Ectodermal cell (in vitro differentiated cells): ENCODE data around the gene TWNK.
"Not testable (repeated sequence)": the region's sequence is repeated elsewhere in the genome, so short reads cannot be mapped to it uniquely, and the experiment has no call there.

Experiments used
- H3K27ac ChIP-seq: 2 replicates; pipeline ENCODE4 v1.7.0; 2013; ENCODE audit warnings: mild to moderate bottlenecking, low read depth, low read length; ENCODE audit not compliant: insufficient read depth, poor library complexity, severe bottlenecking
- H3K27me3 ChIP-seq: 2 replicates; pipeline ENCODE4 v1.7.0; 2013; ENCODE audit warnings: mild to moderate bottlenecking, low read length; ENCODE audit not compliant: insufficient read depth, control insufficient read depth, poor library complexity, severe bottlenecking
- H3K36me3 ChIP-seq: one replicate; pipeline ENCODE4 v1.7.0; 2013; ENCODE audit warnings: low read length; ENCODE audit not compliant: control insufficient read depth, insufficient read depth
- H3K4me1 ChIP-seq: one replicate; pipeline ENCODE4 v1.7.0; 2013; ENCODE audit warnings: low read length; ENCODE audit not compliant: control insufficient read depth, insufficient read depth
- H3K4me3 ChIP-seq: 2 replicates; pipeline ENCODE4 v1.7.0; 2013; ENCODE audit warnings: low read depth, low read length, control low read depth; ENCODE audit not compliant: insufficient read depth
- H3K9me3 ChIP-seq: 2 replicates; pipeline ENCODE4 v1.7.0; 2013; ENCODE audit warnings: mild to moderate bottlenecking, low read length, moderate library complexity; ENCODE audit not compliant: control insufficient read depth
- WGBS, 2 experiments: methylation state at CpG; one replicate each; pipeline ENCODE4 v1.1.7; 2013; ENCODE audit warnings: missing lambda C conversion rate in 2 of 2; 5-methylcytosine and 5-hydroxymethylcytosine counted together

TWNK gene

GRCh38 chr10:101030496-101031127 is 43.3 kb downstream of the TWNK start:
- Histone ChIP-seq H3K4me3 (peak overlapping the region; percentile 34), H3K4me1 (peaks cover 47% of the 10 kb centered on the region), H3K27ac (no peak overlapping the region), H3K9me3 (no peaks in the 10 kb centered on the region), H3K36me3 (no peaks in the 10 kb centered on the region), H3K27me3 (peaks cover 67% of the 10 kb centered on the region)
- WGBS, 2 experiments: 10 to 11% methylated on average over 25 of the region's 25 CpGs

GRCh38 chr10:101031128-101031795 is 43.9 kb downstream of the TWNK start, which contains the start of the genes PDZD7 and SFXN3:
TSS of gene PDZD7 (minus strand) at chr10:101031129. CDS start at chr10:101030219, 910 bp downstream.
TSS of gene SFXN3 (plus strand) at chr10:101031234. CDS start at chr10:101034695, 3,461 bp downstream.
- Histone ChIP-seq H3K9me3 (no peaks in the 10 kb centered on the region), H3K27me3 (peaks cover 74% of the 10 kb centered on the region), H3K27ac (no peak within 1 kb of the TSS)

GRCh38 chr10:101031796-101032636 is 44.7 kb downstream of the TWNK start:
- WGBS, 2 experiments: 2% methylated on average over 47 of the region's 47 CpGs
- Histone ChIP-seq H3K27me3 (peaks cover 80% of the 10 kb centered on the region), H3K36me3 (no peaks in the 10 kb centered on the region), H3K4me1 (peaks cover 44% of the 10 kb centered on the region), H3K4me3 (peak overlapping the region; percentile 34), H3K27ac (no peak overlapping the region), H3K9me3 (no peaks in the 10 kb centered on the region)

More at GRCh38 chr10:101031128-101031795, 43.9 kb downstream of the TWNK start, which contains the start of the genes PDZD7 and SFXN3:
- peaks cover 47% of the 10 kb centered on the region for H3K4me1 ChIP-seq
- H3K36me3 ChIP-seq: no peaks in the 10 kb centered on the region
- 1 to 2% methylated on average over 38 of the region's 38 CpGs for WGBS, 2 experiments
- H3K4me3 ChIP-seq: peak within 1 kb of the TSS; percentile 34

- peaks cover 85% of the 10 kb centered on the region for H3K27me3 ChIP-seq
- H3K9me3 ChIP-seq: no peaks in the 10 kb centered on the region
- H3K4me3 ChIP-seq: peak overlapping the region; percentile 34
- peaks cover 44% of the 10 kb centered on the region for H3K4me1 ChIP-seq
- H3K27ac ChIP-seq: no peak overlapping the region
- WGBS, 2 experiments: 32 to 38% methylated on average over 6 of the region's 6 CpGs
- H3K36me3 ChIP-seq: no peaks in the 10 kb centered on the region
These were observed 45.4 kb downstream of the TWNK start for GRCh38 chr10:101032637-101033224.

GRCh38 chr10:101033276-101033675 is 45.9 kb downstream of the TWNK start:
- H3K36me3 ChIP-seq: no peaks in the 10 kb centered on the region
- H3K9me3 ChIP-seq: no peaks in the 10 kb centered on the region
- peaks cover 44% of the 10 kb centered on the region for H3K4me1 ChIP-seq
- H3K27me3 ChIP-seq: peaks cover 89% of the 10 kb centered on the region
- no peak overlapping the region for H3K4me3 ChIP-seq
- 33 to 63% methylated on average over 1 of the region's 3 CpGs for WGBS, 2 experiments
- no peak overlapping the region for H3K27ac ChIP-seq

- peaks cover 35% of the 10 kb centered on the region for H3K4me1 ChIP-seq
- not testable (repeated sequence) for H3K9me3 ChIP-seq, H3K4me3 ChIP-seq, H3K36me3 ChIP-seq, H3K27ac ChIP-seq
- peaks cover 90% of the 10 kb centered on the region for H3K27me3 ChIP-seq
- 89 to 95% methylated on average over 4 of the region's 4 CpGs for WGBS, 2 experiments
These were observed 47.1 kb downstream of the TWNK start for GRCh38 chr10:101034404-101034803.

GRCh38 chr10:101035314-101035713 is 48.0 kb downstream of the TWNK start:
- Histone ChIP-seq H3K4me1 (peaks cover 26% of the 10 kb centered on the region), H3K36me3 (no peaks in the 10 kb centered on the region), H3K9me3 (no peaks in the 10 kb centered on the region), H3K4me3 (no peak overlapping the region), H3K27me3 (peaks cover 90% of the 10 kb centered on the region), H3K27ac (no peak overlapping the region)
- 88 to 89% methylated on average over 7 of the region's 7 CpGs for WGBS, 2 experiments

- Histone ChIP-seq H3K27me3 (peaks cover 83% of the 10 kb centered on the region), H3K4me3 (no peak overlapping the region), H3K27ac (no peak overlapping the region), H3K9me3 (no peaks in the 10 kb centered on the region), H3K36me3 (no peaks in the 10 kb centered on the region), H3K4me1 (peaks cover 20% of the 10 kb centered on the region)
- WGBS, 2 experiments: 78% methylated on average over 10 of the region's 10 CpGs
These were observed 48.8 kb downstream of the TWNK start for GRCh38 chr10:101035916-101036702.

GRCh38 chr10:101036726-101037125 is 49.4 kb downstream of the TWNK start:
- no peaks in the 10 kb centered on the region for H3K9me3 ChIP-seq
- H3K4me3 ChIP-seq: no peak overlapping the region
- H3K4me1 ChIP-seq: peaks cover 14% of the 10 kb centered on the region
- 76 to 81% methylated on average over 7 of the region's 7 CpGs for WGBS, 2 experiments
- H3K27ac ChIP-seq: no peak overlapping the region
- peaks cover 77% of the 10 kb centered on the region for H3K27me3 ChIP-seq
- no peaks in the 10 kb centered on the region for H3K36me3 ChIP-seq
